ENCODE results near the gene HECW1. TPM values are rescaled to one million over a fixed set of nuclear protein-coding genes. Genes with fewer than 3 reads are reported as not detected.
"Not testable (repeated sequence)": the region's sequence is repeated elsewhere in the genome, so short reads cannot be mapped to it uniquely, and the experiment has no call there.

HECW1 gene
- polyA plus RNA-seq, 10 donors = 0.03 to 2.1 (median 0.19) TPM

DNA sequence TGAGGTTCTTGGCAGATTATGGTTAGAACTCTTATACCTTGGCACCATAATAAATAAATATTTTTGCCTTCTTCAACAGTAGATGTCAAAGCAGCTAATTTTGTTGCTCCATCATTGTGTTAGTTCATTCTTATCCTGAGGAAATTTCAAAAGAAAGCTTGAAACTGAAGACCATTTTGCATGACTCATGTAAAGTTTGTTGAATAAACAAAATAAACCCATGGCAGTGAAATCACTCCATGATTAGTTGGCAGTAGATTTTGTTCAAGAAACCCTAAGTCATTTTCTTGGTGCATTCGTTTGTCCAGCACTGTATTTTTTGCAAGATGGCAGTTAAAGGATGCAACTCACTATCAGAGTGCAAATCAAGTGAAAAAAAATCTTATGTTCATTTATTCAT is 91.6 kb downstream of the HECW1 start:
- no peak for DNase-seq

- no peak for DNase-seq
Measured at GRCh38 chr7:43205171-43205795, 92.8 kb downstream of the HECW1 start.

GRCh38 chr7:43208242-43208641 is 95.8 kb downstream of the HECW1 start:
- no peak for DNase-seq

DNA sequence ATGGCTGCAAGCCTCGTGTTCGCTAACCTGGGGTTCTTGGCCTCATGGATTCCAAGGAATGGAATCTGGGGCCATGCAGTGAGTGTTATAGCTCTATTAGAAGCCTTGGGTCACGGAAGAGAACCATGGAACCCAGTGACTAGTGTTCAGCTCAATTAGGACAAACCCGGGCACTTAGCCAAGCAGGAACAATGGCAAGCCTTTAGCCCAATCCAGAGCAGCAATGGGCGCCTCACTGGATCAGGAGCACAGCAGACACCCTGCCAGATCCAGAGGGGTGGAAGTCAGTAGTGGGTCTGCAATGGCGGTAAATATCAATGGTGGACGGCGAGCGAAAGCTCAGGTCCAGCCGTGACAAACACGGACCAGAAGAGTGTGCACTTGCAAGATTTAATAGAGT is 98.1 kb downstream of the HECW1 start:
- DNase-seq = not testable (repeated sequence)

DNA sequence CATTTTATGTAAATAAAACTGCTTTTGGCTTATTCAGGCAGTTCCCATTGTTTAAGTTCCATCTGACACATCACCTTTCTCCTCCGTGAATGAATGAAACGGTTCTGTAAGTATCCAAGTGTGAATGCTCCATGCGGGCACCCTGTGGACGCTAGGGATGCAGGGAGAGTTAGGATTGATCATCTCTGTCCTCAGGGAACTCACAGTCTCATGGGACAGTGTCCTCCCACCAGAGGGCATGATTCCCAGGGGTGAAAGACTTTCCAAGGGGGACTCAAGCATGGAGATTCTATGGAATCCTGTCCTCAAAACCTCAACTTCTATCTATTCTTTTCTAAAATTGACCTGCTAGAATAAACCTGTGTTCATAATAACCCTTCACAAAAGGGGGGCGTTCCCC is 98.8 kb downstream of the HECW1 start:
- DNase-seq = no peak

DNA sequence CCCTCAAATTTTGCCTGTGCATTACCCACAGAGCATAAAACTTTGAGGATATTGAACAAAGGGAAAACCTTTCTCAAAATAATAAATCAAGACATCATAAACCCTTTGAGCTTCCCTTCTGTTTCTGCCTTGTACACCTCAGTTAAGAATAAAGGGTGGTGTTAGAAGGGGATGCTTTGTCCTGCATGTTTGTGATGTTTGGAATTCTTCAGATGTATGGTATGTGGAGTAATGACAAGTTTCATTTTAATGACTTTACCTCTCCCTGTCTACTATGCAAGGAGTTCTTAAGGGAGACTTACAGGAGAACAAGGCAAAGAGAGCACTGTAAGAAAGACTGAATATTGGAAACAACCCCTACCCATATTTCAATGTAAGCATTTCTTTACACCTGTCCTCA is 99.2 kb downstream of the HECW1 start:
- peak in 1 of 3 donors; percentile 4 for DNase-seq

DNA sequence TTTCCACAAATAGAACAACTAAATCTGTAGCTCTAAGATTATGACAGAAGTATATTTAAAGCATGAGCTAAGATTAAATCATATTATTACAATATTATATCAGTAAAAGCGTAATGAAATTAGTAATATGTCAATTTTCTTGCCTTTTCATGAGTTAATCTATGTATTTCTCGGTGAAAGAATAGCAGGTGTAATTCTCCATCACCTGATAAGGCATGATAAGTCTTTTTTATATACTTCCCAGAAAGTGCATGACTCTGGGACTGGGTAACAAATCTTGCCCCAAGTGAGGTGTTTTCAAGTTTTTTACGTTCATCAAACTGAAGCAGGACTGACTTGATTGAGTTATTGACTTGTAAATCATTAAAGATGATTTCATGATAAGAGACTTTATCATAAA is 100.5 kb downstream of the HECW1 start:
- DNase-seq = no peak

- DNase-seq = no peak
Measured at GRCh38 chr7:43215061-43215460, 102.6 kb downstream of the HECW1 start.

DNA sequence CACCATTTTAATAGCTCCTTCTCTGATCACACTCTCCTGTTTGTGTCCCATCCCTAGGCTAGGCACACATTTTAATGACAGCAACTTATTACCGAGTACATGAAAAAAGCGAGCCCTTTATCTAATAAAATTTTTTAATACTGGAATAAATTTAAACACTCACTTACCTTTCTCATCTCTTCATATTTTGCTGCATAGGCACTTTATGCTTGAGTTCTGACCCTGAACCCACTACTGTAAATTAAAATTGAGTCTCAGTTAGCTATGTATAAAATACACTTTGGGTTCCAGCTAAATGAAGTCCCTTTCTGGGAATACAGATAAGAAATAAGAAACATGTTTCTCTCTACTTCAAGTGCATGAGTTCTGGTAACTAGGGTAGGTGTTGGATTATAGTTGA is 104.6 kb downstream of the HECW1 start:
- no peak for DNase-seq

DNA sequence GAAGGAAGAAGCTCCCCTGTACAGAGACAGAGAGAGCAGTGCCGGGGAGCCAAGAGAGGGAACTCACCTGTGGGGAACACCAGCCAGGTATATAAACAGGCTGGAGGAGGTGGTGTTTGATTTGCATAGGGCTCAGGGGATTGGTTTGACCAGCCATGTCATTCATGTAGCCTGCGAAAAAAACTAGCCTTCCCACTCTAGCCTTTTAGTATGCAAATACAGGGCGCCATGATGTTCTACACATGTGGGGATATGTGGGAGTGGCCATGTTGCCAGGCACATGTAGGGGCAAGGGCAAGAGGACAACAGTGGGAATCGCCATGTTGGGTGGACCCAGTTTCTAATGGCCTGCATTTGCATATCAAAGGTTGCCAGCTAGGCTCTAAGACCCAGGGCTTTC is 106.5 kb downstream of the HECW1 start:
- DNase-seq = not testable (repeated sequence)

DNA sequence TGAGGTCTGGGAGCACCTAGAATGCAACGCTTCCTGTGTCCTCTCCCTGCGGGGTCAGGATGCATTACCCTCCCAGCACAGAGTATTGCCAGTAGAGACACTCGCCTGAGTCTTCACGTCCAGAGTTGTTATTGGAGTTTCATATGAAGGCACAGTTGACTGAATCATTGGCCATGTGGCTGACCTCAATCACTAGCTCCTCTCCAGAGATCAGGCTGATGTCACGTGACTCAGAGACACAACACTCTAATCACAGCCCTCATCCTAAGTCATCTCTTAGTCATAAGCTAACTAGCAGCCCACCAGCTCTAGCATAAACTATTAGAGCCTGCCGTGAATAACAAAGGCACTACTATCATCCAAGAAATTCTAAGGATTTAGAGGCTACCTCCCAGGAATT is 107.8 kb downstream of the HECW1 start:
- peak in 1 of 3 donors; percentile 65 for DNase-seq

DNA sequence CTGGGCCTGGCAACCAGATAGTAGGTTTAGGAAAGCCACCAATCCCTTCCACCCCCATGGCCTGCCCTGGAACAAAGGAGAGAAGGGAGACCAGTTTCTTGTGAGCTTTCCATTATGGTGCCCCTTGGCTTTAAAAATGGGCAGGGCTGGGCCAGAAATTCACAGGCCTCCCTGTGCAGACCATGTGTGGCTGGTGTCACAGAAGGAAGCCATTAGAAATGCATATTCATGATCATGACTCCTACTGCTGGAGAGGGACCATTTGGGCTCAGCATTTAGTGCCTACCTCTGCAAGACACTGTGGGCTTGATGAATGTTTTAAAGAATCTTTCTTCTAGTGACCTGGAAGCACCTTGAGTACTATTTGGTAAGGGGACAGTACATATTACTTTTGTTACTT is 108.3 kb downstream of the HECW1 start:
- DNase-seq = no peak

GRCh38 chr7:43229801-43230200 is 117.4 kb downstream of the HECW1 start:
- no peak for DNase-seq

DNA sequence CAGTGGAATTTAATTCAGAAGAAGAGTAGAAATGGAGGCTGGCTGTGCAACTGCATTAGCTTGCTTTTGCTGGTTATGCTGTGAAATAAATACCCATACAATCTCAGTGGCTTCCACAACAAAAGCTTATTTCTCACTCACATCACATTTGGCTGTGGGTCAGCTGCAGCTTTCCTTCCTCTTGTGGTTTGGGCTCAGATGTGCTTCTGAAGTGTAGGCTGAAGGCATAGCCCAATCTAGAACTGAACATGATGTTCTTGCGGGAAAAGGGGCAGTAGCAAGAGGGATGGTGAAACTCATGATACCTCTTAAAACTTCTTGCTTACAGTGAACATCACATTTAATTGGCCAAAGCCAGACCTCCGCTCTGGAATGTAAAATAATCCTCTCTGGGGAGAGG is 119.9 kb downstream of the HECW1 start:
- no peak for DNase-seq

DNA sequence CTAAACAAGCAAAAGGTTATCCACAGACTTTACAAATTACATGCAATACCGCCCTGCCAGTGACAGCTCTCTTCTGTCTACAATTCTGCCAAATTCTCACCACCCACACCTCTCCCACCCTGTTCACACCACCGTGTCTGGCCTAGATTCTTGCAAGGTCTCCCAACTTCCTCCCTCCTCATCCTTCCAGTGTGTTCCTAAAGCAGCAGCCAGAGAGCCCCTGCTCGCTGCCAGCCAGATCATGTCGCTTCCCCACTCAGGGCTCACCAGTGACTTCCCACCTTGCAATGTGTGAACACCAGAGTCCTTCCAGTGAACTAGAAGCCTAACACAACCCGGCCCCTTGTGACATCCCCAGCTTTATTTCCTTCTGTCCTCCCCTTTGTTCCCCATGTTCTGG is 121.6 kb downstream of the HECW1 start:
- no peak for DNase-seq

DNA sequence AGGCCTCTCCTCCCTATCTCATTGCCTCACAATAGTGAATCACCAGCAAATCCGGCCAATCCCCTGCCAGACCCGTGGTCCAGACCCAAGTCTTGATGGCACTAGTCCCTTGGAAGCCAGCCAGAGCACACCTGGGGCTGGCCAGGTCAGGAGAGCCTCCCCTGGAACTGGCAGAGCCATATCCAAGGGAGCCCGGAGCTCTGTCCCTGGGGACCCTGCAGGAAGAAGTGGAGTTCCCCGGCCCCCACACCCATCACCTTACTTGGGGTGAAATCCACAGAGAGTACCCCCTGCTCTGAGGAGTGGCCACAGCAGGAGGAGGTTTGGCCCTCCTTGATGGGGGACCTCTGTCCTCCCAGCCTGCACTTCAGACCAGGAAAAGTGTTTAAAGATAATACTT is 122.5 kb downstream of the HECW1 start:
- no peak for DNase-seq

DNA sequence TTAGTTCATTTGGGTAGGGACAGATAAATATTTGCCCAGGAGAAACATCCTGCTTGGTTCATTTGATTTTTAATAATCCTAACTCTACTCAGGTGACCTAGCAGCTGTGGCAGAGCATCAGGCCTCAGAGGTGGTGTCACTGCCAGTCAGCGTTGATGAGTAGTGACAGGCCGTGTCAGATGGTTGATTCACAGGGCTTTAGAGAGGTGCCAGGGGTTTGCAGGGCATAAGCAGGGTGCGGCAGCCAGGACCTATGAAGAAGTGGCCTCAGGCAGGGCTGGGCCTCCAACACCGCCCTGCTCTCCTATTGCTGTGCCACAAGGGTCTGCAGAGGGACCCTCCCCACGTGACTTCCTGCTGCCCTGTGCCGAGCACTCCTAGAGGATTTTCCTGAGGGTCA is 128.1 kb downstream of the HECW1 start:
- DNase-seq = no peak

DNA sequence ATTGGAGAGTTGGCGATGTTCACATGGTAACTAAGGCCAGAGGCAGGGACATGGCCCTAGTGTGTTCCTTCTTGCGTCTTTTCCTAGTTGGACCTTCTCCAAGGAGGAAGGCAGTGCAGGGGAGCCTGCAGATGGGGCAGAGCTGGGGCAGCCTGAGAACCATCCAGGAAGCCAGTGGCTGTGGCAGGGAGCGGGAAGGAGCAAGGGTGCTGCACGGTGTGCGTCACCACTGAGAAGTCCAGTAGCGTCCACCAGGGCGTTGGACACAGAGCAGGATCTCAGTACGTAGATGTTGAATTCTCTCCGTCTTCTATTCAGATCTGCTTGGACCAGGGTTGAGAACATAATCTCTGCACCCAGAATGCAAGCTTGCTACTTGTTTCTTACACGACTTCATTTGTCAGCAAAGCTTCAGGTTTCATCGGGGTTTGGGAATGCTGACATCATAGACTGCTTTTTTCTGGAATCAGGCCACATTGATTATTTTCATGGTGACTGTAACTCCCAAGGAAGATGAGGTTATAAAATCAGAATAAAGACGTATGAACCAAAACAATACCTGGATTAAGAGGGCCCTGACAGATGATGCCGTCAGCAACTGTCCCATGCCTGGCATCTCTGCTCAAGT is 130.3 kb downstream of the HECW1 start:
- no peak for DNase-seq

- DNase-seq = no peak
Measured at GRCh38 chr7:43244232-43244631, 131.8 kb downstream of the HECW1 start.

GRCh38 chr7:43244784-43245183 is 132.3 kb downstream of the HECW1 start:
- no peak for DNase-seq

DNA sequence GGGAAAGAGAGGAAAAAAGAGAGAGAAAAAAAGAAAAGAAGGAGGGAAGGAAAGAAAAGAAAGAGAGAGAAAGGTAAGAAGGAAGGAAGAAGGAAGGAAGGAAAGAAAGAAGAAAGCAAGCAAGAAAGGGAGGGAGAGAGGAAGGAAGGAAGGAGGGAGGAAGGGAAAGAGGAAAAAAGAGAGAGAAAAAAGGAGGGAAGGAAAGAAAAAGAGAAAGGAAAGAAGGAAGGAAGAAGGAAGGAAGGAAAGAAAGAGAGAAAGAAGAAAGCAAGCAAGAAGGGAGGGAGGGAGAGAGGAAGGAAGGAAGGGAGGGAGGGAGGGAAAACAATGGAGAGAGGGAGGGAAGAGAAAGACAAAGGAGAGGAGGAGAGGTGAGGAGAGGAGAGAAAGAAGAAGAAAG is 135.3 kb downstream of the HECW1 start:
- no peak for DNase-seq

DNA sequence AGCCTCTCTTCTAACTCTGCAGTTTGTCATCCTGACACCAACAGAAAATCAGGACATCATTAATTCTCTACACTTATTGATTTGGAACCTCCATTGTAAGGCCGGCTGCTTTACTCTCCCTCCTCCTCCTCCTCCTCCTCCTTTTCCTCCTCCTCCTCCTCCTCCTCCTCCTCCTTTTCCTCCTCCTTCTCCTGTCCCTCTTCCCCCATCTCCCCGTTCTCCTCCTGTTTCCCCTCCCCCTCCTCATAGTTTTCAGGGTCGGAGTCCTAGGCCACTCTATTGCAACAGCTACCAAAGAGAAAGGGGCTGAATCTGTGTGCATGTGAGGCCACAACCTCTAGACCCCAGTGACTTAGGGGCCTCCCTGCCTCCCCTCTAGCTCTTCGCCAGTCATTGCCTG is 136.1 kb downstream of the HECW1 start:
- no peak for DNase-seq

DNA sequence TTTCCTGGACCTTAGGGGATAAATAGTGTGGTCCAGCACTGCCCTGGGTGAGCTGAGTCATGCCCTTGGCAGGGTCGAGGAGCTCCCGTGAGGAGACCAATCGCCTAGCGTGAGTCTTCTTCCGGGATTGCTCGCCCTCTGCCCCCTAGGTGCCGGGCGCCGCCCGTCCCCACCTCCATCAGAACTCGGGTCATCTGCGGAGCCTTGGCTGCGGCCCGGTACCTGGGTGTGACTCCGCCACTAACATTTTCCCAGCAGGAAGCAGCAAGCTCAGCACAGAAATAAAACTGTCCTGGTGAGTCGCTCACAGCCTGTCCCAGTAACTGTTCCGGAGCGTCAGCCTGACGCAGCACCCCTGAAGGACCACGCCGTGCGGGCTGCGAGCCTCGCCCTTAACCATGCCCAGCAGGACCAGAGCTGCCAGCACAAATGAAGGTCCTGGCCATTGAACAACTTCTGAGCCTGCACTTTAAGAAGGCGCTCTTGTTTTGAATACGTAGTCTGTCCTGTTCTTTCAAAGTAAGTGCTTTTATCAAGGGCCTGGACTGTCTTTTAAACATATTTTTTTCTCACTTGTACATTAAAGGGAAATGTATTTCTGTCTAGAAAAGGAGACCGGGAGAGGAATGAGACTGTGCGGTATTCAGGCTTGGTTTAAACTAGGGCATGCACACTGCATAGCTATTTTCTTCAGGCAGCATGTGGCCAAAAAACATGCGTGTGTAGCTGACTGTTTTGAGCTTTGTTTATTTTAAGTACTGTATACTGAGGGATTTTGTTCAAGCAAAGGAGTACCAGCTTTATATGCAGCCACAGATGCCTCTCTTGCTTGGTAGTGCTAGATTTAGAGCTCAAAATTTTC is 136.7 kb downstream of the HECW1 start:
- DNase-seq = no peak

All from muscle of back (tissue), 11 donors.